GM13977 (cell line): ENCODE measurements around the gene ARHGEF35.
"Not testable (repeated sequence)": the region's sequence is repeated elsewhere in the genome, so short reads cannot be mapped to it uniquely, and the experiment has no call there.

Experiments
- DNase-seq: peaks from one replicate; pipeline ENCODE4 v3.0.0; 2012; ENCODE audit warnings: low spot score
- in situ Hi-C: fragments of 300-500 bp; cut with MboI; formaldehyde crosslinking; loops from one replicate; pipeline ENCODE4 v1.12.0; 2022; ENCODE audit warnings: low sequenced_read_pairs, low pct_unique_long_range_greater_than_20kb, mixed read lengths, inconsistent platforms; ENCODE audit not compliant: unreplicated experiment

ARHGEF35 gene

DNA sequence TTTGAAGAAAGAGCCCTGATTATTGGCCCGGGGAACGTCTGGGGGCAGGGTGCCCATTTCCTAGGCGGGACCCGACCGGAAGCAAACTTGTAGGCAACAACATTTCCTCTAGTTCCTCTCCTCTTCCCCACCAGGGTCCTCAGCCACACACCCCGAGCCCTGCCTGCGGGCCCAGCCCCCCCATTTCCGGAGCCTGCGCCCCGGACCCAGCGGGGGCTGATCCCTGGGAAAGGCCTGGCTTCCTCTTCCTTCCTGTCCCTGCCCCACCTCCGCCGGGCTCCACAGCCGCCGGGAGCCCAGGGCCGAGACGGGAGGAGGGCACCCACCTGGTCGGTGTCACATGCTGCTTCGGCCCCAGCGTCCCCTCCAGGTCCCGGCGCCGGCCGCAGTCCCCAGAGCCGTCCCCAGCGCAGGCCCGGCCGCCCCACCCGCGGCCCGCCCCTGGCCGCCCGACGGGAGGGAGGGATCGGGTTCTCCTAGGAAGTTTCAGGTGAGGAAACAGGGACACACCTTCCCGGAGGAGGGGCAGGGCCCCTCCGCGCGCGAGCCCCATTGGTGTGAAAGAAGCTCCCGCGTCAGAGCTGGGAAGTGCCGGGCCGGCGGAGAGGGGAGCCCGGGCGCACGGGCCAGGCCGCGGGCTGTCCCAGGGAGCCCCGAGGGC lies at the start of gene ARHGEF35:
TSS of gene ARHGEF35 (minus strand) at position 622 of the 661 bp plus-strand sequence. CDS start 7,450 bp downstream, outside the sequence.
- DNase-seq, in situ Hi-C loops: not testable (repeated sequence)

DNA sequence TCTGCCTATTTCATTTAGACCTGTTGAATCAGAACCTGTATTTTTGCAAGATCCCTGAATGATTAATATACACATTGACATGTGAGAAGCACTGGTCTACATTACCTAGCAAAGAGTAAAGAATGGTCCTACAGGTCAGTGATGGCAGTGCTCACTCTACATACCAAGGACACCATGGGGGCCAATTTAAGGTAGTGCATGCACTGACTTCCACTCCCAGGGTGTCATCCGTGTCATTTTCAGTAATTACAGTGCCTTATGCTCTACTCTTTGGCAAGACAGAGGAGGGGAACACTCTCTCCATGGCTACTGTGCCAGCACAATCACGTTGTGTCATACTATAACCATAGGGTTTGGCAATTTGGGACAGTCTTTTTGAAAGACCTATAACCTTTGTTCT lies 49.7 kb upstream of the ARHGEF35 start:
- DNase-seq, in situ Hi-C loops: not testable (repeated sequence)

GRCh38 chr7:144239365-144239764 lies 43.7 kb upstream of the ARHGEF35 start, which contains the start of gene OR2A42:
Gene OR2A42 (minus strand): TSS chr7:144239605. CDS start chr7:144232843, 6,762 bp downstream.
- in situ Hi-C loops, DNase-seq: not testable (repeated sequence)

GRCh38 chr7:144238530-144239082 lies 43.0 kb upstream of the ARHGEF35 start:
- in situ Hi-C loops, DNase-seq: not testable (repeated sequence)

- in situ Hi-C loops: not testable (repeated sequence)
Measured at GRCh38 chr7:144233039-144233438, 37.4 kb upstream of the ARHGEF35 start.

GRCh38 chr7:144231027-144231426 lies 35.4 kb upstream of the ARHGEF35 start:
- DNase-seq, in situ Hi-C loops: not testable (repeated sequence)

More at GRCh38 chr7:144233039-144233438, 37.4 kb upstream of the ARHGEF35 start:
- not testable (repeated sequence) for DNase-seq

DNA sequence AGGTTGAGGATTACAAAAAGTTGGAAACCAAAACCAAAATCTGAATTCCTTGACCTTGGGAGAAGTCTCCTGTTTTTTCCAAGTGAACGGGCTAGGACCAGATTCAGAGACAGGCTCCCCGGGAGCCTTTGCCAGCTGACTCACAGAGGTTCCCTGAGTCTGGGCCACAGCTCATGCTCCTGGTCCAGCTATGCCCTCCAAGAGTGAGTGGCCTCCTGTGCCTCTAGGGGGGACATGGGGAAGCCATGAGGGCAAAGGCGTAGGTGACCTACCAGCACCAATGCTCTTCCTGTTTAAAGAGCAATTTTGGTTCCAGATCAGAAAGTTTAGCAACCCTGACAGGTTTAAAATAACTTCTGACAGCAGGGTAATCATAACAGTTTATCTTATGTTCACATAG lies 33.2 kb upstream of the ARHGEF35 start:
- in situ Hi-C loops, DNase-seq: not testable (repeated sequence)

DNA sequence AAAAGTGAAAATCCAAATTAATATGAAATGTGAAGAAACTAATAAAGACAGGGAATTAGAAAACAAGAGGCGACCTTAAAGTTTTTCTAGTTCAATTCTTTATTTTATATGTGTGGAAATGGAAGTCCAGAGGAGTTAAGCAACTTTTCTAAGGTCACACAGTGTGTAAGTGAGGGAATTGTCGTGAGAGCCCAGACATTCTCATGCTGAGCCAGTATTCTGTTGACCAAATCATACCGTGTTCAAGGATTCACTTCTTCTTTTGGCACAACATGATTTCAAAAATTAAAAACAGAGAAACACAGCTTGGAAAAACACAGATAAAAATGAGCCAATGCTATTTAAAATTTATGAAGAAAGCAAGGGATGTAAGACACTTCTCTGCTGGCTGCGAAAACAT lies 31.2 kb upstream of the ARHGEF35 start:
- in situ Hi-C loops, DNase-seq: not testable (repeated sequence)

GRCh38 chr7:144223675-144224074 lies 28.0 kb upstream of the ARHGEF35 start:
- DNase-seq, in situ Hi-C loops: not testable (repeated sequence)

- in situ Hi-C loops, DNase-seq: not testable (repeated sequence)
Measured at GRCh38 chr7:144220531-144220930, 24.9 kb upstream of the ARHGEF35 start.

DNA sequence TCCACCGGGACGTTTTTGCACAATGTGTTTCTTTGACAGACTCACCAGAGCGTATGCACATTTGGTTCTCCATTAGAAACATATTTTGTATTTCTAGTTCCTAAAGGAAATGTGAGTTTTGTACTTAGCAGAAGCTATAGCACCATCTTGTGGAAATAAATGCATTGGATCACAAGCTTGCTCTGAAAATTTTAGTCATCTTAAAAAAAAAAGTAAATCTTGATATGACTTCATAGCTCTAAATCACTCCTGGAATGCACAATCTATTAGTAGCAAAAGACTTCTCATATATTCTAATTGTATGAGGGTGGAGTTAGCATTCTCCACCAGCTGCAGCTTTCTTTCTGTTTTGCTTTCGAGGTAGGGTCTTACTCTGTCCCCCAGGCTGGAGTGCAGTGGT lies 23.5 kb upstream of the ARHGEF35 start:
- DNase-seq, in situ Hi-C loops: not testable (repeated sequence)

DNA sequence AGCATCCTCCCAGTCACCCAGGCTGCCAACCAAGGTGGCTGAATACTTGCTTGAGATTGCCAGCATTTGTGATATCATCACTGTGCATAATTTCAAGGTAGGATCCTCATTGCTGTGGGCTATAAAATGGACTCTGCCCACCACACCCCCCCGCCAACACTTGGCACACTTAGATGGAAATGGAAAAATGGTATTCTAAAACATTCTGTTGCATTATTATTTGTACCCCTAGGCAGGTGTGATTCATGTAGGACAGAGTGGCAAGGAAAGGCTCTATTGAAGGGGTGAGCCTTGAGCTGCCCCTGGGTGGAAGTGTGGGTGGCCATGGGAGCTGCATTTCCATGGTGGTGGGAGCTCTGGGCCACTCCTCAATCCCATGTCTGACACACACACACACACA lies 22.9 kb upstream of the ARHGEF35 start:
- in situ Hi-C loops, DNase-seq: not testable (repeated sequence)

DNA sequence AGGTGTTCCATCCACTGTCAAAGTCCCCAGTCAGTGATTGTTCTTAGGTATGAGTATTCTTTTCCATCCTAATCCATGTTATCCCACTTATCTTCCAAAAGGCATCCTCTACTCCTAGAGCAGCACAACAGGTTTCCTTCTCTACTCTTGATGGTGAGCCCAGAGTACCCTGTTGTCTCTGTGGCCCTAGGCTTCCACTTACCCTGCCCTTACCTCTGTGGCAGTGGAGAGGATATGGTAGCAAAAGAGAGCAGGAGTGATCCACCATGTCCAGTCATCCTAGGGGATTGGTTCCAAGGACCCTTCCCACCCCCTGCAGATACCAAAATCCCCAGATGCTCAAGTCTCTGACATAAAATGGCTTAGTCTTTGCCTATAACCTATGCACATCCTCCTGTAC lies 21.6 kb upstream of the ARHGEF35 start:
- in situ Hi-C loops, DNase-seq: not testable (repeated sequence)

- in situ Hi-C loops, DNase-seq: not testable (repeated sequence)
Measured at GRCh38 chr7:144205306-144205705, 9.7 kb upstream of the ARHGEF35 start.

DNA sequence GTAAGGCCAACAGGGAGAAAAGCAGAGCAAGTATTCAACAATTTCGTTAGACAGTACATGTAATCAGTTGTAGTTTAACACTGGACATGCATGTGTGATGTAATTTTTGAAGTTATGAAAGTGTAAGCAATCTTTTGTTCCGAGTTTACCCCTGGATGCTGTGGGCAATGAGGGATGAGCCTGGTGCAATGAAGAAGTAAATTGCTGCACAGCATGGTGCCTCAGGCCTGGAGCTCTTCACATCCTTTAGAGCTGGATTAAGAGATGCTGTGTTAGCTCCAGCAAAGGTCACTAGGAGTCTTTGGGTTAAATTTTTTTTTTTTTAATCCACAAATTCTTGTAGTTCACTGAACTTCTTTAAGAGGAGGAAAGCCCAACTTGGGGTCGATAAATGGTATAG lies 7.5 kb upstream of the ARHGEF35 start:
- in situ Hi-C loops, DNase-seq: not testable (repeated sequence)

DNA sequence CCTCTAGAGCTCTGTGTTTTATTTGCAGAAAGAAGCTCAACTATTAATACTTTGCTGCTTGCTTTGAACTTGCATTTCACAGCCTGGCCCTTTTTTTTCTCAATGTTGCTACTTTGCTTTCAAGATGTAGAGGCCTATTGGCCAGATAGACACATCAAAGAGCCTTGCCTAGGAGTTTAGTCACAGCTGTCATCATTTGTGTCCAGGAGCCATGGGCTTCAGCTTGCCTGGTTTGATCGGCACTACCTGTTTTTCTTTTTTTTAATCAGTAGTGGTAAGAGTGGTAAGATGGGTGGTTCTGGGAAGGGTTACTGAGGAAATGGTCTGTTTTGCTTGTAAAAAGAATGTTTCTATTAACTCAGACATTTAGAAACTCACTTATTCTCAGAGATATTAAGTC lies 6.3 kb upstream of the ARHGEF35 start:
- in situ Hi-C loops: not testable (repeated sequence)

GRCh38 chr7:144198934-144199333 lies 3.3 kb upstream of the ARHGEF35 start:
- in situ Hi-C loops, DNase-seq: not testable (repeated sequence)

More for the DNA sequence above, 6.3 kb upstream of the ARHGEF35 start:
- DNase-seq: not testable (repeated sequence)

DNA sequence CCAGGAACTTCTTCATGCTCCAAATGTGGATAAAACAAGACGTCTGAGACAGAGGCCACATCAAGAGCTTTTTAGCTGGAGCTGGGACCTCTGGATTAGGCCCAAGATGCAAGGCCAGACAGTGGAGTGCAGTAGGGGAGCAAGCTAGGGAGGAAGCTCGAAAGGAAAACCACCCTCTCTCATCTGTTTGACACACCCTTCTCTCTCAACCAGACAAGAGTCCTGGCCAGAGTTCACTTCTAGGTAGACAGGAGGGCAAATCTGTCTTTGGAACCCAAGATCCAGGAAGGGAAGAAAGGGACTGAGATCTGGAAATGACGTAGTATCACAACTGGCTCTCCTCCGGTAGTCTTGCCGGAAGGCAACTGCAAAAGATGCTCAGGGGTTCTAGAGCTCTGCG lies 1.2 kb downstream of the ARHGEF35 start:
- DNase-seq, in situ Hi-C loops: not testable (repeated sequence)

DNA sequence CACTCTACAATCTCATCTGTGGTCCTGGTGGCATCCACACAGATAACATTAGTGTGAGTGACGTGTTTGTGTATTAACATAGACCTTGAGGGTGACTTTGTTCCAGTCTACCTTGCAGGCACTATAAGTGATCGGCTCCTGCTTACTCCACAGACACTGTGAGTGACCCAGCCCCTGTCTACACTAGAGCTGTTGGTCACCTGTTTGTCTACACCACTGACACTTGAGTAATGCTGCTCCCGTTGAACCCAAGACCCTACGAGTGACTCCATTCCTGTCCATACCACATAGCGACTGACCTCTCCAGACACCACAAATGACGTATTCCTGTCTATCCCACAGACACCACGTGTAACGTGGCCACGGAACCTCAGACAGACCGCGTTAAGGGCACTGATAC lies 1.9 kb downstream of the ARHGEF35 start:
- in situ Hi-C loops, DNase-seq: not testable (repeated sequence)
